Measurements from ENCODE around the gene CPT2. TPM values are rescaled to one million over a fixed set of nuclear protein-coding genes. Genes with fewer than 3 reads are reported as not detected.

The CPT2 gene
- total and polyA plus RNA-seq, 2 of the 13 experiments (the other 11 are each of a cell fraction or from before 2014, with no cell fraction given), result 12.6 to 14.6 TPM

DNA sequence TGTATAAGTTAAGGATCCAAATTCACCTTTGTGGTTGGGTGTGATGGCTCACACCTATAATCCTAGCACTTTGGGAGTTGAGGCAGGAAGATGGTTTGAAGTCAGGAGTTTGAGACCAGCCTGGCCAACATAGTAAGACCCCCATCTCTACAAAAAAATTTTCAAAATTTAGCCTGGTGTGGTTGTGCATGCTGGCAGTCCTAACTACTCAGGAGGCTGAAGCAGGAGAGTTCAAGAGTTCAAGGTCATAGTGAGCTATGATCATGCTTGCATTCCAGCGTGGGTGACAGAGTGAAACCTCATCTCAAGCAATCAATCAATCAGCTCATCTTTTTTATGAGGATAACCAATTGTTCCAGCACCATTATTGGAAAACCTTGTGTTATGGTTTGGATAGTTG is 37.7 kb upstream of the CPT2 start (continued):
- TF ChIP-seq ZNF484 (CRISPR knock-in tag; IDR thresholded peaks at IDR 0.05; ENCODE audit: borderline replicate concordance, low read depth) (no peak), TEAD3 (CRISPR knock-in tag; optimal IDR thresholded peaks at IDR 0.05; ENCODE audit: borderline replicate concordance) (peak; percentile 91), SOX6 (IDR thresholded peaks at IDR 0.05) (no peak), SOX6 (CRISPR knock-in tag; IDR thresholded peaks at IDR 0.05) (peak; percentile 36; the same call in 1 of the 2 replicates), SNRNP70 (IDR thresholded peaks at IDR 0.05; ENCODE audit: low read depth, low read length) (no peak), SMAD9 (CRISPR knock-in tag; IDR thresholded peaks at IDR 0.05) (no peak), ZFP90 (CRISPR knock-in tag; IDR thresholded peaks at IDR 0.05; ENCODE audit: borderline replicate concordance) (no peak), MIER3 (CRISPR knock-in tag; IDR thresholded peaks at IDR 0.05; ENCODE audit: borderline replicate concordance) (no peak), ZNF430 (CRISPR knock-in tag; IDR thresholded peaks at IDR 0.05) (no peak), MED1 (CRISPR knock-in tag; IDR thresholded peaks at IDR 0.05) (peak; percentile 28; the same call in 1 of the 2 replicates), GATAD2A (CRISPR knock-in tag; IDR thresholded peaks at IDR 0.05) (peak; percentile 61)
- TF ChIP-seq, protein P1, sequence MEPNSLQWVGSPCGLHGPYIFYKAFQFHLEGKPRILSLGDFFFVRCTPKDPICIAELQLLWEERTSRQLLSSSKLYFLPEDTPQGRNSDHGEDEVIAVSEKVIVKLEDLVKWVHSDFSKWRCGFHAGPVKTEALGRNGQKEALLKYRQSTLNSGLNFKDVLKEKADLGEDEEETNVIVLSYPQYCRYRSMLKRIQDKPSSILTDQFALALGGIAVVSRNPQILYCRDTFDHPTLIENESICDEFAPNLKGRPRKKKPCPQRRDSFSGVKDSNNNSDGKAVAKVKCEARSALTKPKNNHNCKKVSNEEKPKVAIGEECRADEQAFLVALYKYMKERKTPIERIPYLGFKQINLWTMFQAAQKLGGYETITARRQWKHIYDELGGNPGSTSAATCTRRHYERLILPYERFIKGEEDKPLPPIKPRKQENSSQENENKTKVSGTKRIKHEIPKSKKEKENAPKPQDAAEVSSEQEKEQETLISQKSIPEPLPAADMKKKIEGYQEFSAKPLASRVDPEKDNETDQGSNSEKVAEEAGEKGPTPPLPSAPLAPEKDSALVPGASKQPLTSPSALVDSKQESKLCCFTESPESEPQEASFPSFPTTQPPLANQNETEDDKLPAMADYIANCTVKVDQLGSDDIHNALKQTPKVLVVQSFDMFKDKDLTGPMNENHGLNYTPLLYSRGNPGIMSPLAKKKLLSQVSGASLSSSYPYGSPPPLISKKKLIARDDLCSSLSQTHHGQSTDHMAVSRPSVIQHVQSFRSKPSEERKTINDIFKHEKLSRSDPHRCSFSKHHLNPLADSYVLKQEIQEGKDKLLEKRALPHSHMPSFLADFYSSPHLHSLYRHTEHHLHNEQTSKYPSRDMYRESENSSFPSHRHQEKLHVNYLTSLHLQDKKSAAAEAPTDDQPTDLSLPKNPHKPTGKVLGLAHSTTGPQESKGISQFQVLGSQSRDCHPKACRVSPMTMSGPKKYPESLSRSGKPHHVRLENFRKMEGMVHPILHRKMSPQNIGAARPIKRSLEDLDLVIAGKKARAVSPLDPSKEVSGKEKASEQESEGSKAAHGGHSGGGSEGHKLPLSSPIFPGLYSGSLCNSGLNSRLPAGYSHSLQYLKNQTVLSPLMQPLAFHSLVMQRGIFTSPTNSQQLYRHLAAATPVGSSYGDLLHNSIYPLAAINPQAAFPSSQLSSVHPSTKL (CRISPR knock-in tag; IDR thresholded peaks at IDR 0.05), result 0 out of 2 replicates have a peak, but pooled peaks have one; percentile 42
- TF ChIP-seq, protein P2, sequence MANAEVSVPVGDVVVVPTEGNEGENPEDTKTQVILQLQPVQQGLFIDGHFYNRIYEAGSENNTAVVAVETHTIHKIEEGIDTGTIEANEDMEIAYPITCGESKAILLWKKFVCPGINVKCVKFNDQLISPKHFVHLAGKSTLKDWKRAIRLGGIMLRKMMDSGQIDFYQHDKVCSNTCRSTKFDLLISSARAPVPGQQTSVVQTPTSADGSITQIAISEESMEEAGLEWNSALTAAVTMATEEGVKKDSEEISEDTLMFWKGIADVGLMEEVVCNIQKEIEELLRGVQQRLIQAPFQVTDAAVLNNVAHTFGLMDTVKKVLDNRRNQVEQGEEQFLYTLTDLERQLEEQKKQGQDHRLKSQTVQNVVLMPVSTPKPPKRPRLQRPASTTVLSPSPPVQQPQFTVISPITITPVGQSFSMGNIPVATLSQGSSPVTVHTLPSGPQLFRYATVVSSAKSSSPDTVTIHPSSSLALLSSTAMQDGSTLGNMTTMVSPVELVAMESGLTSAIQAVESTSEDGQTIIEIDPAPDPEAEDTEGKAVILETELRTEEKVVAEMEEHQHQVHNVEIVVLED (CRISPR knock-in tag; IDR thresholded peaks at IDR 0.05; ENCODE audit: borderline replicate concordance), result no peak
